Retina (tissue), 1 donor: ENCODE data around the gene NPHS2.
A peak's percentile ranks its signal among the peaks of the same experiment; 100 is the strongest.

Source experiments
- DNase-seq: peaks from one replicate; pipeline ENCODE4 v3.0.0-alpha.2; 2016

NPHS2 gene

DNA sequence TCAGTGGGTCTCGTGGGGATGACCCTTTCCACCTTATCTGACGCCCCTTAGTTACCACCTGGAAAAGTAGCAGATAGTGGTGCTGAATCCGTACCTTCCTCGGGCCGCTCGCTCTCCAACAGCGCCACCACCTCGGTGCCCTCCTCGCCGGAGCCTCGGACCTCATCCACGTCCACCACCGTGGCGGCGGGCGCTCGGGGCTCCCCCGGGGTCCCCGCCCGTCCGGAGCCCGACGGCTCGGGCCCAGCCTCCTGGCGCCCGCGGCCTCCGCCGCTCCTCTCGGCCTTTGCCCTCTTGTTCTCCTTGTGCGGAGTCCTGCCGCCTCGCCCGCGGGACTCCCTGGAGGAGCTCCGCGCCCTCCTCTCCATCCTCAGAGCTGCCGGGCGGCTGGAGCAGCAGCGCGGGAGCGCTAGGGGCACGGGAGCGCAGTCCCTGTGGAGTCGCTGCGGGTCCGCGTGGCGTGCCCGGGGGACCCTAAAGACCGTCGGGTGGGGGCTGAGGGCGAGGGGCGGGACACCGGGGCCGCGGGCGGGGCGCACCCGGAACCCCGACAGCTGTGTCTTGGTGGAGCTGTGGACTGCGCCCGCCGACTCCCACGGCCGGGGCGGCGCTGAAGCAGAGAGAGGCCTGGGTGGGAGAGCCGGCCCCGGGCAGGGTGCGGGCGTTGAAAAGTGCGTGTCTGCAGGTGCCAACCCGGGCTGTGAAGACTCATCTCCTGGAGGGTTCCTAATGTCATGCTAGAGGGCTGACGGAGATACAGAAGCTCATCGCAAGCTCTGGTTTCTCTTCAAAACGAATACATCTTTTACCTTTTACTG, at the start of gene NPHS2:
Gene NPHS2, minus strand, starts transcription at position 452 of the 818 bp plus-strand sequence. Its CDS starts 84 bp downstream, at position 368.
- peak; percentile 46 for DNase-seq

DNA sequence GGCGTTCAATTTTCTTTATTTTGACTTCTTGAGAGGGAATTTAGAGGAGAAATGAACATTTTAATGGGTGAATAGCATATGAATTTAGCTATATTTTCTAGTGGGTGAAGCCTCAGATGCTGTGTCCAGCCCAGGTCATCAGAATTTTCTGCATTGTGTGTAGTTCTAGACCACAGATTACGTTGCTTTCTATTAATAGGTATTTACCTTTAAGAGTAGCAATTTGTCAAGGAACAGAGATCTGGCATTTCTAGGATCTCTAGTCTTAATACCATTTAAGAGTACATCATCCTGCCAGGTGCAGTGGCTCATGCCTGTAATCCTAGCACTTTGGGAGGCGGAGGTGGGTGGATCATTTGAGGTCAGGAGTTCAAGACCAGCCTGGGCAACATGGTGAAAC, 36.6 kb upstream of the NPHS2 start:
- DNase-seq: no peak

DNA sequence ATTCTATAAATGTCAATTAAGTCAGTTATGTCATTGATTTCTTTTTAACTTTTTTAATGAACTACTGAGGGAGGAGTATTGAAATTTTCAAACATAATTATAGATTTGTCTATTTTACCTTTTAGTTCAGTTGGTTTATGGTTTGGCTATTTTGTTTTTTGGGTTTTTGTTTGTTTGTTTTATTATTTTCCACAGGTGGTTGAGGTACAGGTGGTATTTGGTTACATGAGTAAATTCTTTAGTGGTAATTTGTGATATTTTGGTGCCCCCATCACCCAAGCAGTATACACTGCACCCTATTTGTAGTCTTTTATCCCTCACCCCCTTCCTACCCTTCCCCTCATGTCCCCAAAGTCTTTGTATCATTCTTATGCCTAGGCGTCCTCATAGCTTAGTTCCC, 25.3 kb upstream of the NPHS2 start:
- no peak for DNase-seq

DNA sequence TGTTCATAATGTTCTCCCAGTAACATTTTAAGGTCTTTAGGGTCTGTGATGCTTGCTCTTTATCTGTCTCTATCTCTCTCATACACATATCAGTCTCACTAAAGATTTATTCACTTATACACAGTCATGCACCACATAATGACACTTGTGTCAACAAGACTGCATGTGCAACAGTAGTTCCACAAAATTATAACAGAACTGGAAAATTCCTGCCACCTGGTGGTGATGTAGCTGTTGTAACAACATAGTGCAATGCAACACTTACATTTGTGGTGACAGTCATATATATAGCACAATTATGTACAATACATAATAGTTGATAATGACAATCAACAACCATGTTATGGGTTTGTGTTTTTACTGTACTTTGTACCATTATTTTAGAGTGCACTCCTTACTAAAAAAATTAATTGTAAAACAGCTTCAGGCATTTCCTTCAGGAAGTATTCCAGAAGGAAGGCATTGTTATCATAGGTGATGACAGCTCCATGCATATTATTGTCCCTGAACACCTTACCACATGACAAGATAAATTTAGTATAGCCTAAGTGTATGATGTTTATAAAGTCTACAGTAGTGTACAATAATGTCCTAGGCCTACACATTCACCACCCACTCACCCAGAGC, 24.0 kb upstream of the NPHS2 start:
- DNase-seq: no peak

DNA sequence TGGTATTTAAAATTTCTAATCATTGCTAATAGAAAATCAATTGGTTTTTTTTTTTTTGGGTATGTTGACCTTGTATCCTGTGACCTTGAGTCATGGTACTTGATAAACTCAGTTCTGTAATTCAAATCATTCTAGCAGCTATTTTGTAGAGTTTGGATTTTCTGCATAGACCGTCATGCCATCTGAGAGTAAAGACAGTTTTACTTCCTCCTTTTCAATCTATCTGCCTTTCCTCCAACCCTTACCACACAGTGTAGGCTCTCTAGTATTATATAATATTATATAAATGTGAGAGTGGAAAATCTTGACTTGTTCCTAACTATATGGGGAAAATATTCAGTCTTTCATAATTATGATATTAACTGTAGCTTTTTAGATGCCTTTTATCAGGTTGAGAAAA, 22.9 kb upstream of the NPHS2 start:
- DNase-seq: no peak

DNA sequence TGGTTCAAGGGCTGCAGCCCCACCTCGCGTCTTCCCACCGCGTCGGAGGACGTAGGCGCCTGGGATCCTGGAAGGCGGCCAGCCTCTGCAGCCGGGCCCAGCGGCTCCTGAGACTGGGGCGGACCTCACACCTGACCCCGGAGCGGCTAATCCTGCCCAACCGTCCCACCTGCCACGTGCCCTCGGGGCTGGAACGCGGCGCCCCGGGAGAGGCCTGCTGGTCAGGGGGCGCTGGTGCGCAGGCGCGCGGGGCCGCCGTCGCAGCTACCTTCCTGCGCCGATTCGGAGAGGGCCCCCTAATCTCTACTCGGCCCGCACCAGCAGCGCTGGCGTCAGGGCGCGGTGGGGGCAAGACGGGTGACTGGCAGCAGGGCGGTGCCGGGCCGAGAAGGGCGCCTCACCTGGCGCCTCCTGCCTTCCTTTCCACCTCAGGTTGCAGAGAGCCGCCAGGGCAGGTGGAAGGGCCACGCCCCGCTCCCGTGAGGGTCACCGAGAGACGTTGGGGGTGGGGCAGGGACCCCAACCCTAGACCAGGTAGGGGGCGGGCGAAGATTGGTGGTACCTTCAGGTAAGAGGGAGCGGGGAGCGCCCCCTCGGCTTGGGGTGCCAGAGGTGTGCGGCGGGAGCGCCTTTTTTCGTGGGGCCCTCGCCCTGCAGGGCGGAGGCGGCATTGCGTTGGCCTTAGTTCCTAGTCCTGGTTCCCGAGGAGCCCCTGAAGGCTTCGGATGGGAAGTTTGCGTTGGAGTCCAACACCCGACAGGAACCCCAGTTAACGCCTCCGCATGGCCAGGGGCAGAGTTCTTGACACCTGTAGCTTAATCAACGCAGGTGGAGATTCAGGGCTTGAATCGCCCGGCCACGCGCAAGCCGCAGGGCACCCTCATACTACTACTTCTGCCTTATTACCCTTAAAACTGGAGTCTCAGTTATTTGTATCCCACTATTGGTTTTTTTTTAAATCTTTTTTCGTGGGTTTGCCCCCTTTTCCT, 16.1 kb upstream of the NPHS2 start, which contains the start of gene TDRD5:
Gene TDRD5, plus strand, starts transcription at position 241 of the 989 bp plus-strand sequence. CDS start 784 bp downstream, outside the sequence.
- DNase-seq: peak; percentile 82

DNA sequence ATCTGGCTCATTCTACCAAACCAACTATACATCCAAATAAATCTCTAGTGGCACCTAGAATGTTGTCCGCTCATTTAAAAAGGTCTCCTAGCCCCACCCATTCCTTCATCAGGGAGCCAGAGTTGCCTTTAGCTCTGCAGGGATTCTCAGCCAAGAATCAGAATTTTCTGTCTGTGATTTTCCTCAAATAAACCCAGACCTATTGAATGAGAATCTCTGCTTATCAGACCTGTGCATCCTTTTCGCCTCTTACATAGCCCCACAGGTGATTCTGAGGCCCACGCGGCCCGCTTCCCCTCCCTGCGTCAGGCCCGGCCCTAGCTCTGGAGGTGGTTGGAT, 15.5 kb upstream of the NPHS2 start:
- no peak for DNase-seq

DNA sequence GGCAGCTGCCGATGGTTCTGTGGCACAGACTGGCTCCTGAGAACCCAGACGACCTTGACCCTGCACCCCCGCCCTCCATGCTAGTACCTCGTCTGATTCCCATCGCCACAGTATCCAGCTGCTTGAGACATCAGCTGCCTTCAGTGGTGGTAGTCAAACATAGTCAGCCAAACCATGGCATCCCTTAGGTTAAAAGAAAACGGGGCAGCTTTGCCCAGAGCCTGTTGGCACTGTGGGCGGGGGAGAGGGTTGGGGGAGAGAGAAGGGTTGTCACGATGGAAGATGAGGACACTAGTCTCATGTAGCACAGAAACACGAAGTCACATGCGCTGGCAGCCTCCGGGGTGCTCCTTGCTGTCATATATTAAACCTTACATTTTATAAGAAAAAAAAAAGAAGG, 14.9 kb upstream of the NPHS2 start:
- DNase-seq: no peak

DNA sequence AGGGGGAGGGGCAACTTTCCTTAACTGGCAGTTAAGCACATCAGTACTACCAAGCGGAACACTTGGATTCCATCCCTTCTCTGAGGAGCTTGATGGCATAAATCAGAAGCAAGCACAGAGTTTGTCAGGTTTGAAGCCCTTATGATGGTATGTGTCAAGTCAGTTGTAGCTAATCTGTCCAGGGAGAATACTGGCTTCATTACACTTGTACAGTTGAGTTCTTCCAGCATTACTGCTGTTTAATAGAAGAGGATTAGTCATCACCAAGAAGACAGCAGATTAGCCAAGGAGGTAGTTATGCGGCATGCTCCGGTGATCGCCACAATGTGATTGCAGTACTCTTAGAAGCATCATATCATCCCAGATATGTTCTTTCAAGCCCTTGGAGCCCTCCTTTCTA, 13.8 kb upstream of the NPHS2 start:
- DNase-seq: no peak

DNA sequence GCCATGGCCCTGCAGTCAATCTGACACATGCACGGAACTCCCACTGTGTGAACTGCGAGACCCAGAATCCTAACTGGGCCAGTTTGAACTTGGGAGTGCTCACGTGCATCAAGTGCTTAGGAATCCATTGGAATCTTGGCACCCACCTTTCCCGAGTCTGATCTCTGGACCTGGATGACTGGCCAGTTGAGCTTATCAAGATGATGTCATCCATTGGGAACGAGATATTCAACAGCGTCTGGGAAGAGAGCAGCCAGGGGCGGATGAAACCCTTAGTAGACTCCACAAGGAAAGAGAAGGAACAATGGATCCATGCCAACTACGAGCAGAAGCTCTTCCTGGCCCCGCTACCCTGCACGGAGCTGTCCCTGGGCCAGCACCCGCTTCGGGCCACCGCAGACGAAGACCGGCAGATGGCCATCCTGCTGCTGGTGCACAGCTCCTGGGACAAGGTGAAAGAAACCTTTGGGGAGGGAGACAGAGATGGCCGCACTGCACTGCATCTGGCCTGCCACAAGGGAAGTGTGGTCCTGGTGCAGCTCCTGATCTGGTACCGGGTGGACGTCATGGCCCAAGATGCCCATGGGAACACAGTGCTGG, 12.8 kb upstream of the NPHS2 start:
- DNase-seq: no peak

DNA sequence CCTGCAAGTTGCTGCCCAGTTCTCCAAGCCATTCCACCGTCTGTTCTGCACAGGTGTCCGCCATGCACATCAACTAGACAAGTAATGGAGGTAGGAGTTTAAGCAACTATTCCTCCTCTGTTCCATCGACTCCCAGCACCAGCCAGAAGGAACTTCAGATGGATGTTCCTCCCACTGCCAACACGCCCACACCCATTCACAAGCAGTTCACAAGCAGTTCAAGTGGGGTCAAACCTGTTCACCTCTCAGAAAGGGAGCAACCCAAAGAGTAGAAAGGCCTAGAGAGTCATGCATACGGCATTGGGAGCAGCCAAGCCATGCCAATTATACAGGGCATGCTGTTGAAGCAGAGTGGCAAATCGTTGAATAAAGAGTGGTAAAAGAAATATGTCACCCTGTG, 11.6 kb upstream of the NPHS2 start:
- DNase-seq: no peak

DNA sequence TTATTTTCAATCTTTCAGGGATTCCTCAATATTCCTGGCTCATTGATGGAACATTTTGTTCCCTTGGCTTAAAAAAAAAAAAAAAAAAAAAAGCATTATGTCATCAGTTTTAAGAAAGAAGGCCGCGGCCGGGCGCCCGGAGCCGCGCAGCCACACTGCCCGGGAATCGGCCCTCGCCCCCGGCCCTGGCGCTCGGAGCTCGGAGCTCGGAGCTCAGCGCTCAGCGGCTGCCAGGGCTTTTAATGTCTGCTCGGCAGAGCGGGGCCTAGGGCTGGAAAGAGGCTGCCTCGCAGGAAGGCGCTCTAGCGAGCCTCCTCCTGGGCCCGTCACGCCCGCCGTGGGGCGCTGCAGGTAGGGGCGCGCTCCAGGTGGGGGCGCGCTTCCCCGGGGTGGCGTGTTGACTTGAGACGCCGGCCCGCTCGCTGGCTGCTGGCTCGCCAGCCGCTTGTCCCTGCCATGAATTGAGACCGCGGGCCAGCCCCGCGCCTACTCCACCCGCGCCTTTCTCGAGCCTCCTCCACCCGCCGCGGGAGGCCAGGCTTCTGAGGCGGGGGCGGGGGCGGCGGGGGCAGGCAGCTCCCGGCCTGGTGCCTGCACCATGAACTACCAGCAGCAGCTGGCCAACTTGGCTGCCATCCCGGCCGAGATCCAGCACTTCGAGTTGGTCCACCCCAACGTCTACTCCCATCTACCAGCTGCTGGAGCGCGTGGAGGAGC, 10.5 kb upstream of the NPHS2 start:
- DNase-seq: peak; percentile 92

DNA sequence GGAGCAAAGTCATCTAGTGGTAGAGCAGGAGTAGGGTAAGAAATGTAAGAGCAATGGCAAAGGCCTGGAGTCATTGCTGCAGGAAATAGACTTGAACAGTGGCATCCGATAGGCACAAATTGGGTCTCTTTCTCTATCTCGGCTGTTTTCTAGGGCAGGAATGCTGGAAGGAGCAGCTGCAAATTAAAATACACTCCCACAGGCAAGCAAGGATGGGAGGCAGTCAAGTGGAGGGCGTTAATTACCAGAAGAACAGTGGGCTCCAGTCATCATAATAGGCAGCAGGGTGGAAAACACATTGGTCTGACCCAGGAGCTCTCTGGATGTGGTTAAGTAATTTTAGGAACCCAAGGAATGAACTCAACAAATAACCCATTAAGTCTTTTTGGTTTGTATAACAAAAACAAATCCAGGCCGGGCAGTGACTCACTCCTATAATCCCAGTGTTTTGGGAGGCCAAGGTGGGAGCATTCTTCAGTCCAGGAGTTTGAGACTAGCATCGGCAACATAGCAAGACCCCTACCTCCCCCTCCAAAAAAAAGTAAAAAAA, 8.1 kb upstream of the NPHS2 start:
- no peak for DNase-seq

DNA sequence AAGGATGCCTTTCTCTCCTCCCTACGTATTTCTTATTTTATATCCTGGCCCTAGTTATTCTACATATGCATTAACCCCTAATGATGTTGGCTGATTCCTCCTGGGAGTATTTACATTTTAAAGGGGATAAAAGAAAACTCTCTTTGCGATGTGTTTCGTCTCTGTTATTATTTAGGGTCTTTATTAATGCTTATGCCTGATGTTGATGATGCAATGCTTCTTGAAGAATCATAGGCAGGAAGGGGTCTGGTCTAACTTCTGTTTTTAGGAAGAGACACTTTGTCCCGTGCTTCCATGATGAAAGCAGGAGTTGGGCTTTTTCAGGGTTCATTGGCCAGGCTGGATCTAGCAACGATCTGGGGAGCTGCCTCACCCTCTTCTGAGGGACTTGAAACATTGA, 761 bp upstream of the NPHS2 start:
- DNase-seq: no peak

DNA sequence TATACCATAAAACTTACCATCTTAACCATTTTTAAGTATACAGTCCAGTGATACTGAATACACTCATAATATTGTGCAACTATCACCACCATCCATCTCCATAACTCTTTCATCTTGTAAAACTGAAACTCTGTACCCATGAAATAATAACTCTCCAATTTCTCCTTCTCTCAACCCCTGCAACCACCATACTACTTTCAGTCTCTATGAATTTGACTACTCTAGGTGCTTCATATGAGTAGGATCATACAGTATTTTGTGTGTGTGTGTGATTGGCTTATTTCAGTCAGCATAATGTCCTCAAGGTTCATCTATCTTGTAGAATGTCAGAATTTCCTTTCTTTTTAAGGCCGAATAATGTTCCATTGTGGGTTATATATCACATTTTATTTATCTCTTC, 17.7 kb downstream of the NPHS2 start:
- DNase-seq: no peak

DNA sequence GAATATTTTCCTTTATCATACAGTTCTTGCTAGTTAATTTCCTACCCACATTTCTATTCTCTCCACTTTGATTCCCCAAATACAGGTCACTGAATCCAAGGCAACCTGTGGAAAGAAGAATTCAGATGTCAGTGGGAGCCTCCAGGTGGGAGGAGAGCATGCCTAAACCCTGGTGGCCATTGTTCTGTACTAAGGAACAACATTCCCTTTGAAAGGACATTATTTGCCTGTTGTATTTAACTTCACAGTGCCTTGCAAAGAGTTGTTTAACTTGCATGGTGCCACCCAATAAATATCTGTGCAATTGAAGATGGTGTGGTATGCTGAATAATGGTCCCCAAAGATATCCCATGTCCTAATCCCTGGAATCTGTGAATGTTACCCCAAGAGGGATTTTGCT, 21.3 kb downstream of the NPHS2 start:
- no peak for DNase-seq

DNA sequence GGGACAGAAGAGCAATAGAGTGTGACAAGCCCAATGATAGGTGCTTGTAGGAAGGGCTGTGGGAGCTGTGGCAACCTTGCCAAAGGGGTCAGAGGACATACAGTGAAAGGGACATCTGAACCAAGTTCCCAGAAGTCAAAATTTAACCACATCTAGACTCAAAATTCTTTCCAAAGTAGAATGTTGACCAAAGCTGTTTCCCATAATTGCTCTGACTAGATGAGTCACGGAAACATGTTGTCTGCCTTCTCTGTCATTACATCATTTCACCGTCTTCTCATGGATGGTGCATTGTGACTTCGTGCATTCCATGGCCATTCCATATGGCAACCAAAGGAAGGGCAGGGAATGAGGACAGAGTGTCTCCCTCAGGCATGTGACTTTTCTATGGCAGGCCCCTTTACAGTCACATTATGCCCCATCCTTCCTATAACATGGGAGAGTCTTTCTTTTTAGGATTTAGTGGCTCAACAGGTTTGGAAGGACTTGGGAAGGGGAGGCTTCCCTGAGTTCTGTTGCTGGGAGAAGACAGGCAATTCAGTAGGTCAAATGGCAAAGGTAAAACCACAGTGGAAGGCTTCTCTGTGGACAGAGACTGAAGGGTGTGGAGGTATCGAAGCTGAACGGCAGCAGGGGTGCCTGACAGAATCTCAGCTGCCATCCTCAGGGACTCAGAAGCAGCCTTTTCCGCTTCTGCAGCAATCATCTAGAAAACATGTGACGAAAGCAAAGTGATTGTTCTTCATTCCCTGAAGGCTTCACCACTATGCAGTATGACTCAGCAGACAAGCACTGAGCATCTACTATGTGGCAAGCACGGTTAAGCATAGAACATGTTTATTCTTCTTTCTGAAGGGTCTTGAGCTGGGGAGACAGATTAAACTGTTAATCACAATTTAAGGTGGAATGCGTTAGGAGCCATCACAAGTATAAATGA, 24.7 kb downstream of the NPHS2 start:
- no peak for DNase-seq

DNA sequence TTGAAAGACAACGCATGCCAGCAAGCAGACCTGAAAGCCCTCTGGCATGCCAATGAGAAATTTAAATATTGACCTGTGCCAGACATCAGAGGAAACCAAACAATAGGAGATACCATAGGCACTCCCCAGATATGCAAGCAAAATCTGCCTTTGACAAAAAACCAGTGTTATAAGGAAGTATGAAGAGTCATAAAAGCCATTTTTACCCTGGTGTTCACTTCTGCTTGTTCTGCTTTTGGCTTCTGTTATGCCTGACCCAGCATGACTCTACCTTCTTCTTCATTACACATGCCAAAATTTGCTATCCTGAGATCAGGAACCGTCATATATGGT, 26.4 kb downstream of the NPHS2 start:
- no peak for DNase-seq

DNA sequence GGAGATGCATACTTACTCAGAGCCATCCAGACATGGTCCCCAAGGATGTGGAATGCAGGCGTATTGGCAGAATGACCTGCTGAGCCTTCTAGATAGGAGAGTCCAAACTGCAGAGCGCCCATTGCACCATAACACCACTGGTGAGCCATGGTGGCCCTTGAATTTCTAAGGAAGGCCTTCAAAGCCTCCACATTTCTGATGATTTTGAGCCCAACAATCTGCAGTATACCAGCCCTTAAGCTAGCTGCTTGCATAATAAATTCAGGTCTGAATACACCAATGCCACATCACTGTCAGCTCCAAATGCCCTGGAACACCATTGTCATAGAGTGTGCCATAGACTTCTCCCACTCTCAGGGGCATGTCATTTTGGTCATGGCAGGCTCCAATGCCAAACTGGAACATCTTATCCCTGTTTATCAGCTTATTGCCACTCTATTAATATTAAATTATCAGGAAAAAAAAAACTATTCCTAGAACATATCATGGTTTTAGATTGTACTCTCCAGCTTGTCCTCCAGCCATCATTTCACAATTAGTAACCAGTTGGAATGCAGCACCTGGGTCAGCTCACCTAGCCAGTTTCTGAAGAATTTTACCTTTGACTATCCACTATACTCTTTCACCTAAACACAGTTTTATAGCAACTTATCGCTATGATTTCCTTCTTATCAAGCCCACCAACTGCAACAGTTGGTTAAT, 26.9 kb downstream of the NPHS2 start:
- DNase-seq: no peak

DNA sequence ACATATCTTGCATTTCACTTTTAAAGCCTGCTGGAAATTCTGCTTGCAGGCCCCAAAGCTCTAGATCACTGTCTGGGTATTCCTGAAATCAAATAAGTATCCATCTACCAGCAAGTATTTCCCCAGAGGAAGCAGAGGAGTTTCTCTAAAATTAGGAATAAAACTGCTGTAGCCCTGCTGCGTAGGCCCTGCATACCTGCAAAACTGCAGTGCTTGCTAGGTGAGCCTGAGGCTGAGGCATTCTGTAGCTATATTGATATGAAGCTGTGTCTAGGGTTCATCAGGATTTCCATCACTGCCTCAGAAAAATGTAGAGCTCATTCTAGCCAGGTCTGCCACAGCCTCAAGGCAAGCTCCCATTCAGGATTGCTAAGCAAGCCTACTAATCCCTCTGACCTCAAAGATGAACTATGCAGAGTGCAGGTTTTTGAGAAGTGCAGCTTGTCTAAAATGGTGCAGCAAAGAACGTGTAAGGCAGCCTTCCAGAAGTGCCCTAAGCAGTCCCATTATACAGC, 28.7 kb downstream of the NPHS2 start:
- no peak for DNase-seq
